Measurements from ENCODE around the gene MAB21L1. TPM values are rescaled to one million over a fixed set of nuclear protein-coding genes. Genes with fewer than 3 reads are reported as not detected.

Gene MAB21L1
- polyA plus RNA-seq, 1 experiment = 65.6 TPM

GRCh38 chr13:35489050-35489449, 12.6 kb upstream of the MAB21L1 start:
- Histone ChIP-seq H3K27me3 (ENCODE audit: control insufficient read depth, insufficient read depth, low read length) (no peaks in the 10 kb centered on the region), H3K4me3 (ENCODE audit: low read depth, low read length) (no peak overlapping the region), H3K36me3 (ENCODE audit: control insufficient read depth, insufficient read depth, low read length) (no peaks in the 10 kb centered on the region)
- TF ChIP-seq, protein P1, sequence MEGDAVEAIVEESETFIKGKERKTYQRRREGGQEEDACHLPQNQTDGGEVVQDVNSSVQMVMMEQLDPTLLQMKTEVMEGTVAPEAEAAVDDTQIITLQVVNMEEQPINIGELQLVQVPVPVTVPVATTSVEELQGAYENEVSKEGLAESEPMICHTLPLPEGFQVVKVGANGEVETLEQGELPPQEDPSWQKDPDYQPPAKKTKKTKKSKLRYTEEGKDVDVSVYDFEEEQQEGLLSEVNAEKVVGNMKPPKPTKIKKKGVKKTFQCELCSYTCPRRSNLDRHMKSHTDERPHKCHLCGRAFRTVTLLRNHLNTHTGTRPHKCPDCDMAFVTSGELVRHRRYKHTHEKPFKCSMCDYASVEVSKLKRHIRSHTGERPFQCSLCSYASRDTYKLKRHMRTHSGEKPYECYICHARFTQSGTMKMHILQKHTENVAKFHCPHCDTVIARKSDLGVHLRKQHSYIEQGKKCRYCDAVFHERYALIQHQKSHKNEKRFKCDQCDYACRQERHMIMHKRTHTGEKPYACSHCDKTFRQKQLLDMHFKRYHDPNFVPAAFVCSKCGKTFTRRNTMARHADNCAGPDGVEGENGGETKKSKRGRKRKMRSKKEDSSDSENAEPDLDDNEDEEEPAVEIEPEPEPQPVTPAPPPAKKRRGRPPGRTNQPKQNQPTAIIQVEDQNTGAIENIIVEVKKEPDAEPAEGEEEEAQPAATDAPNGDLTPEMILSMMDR (IDR thresholded peaks at IDR 0.05; ENCODE audit: insufficient read depth, low read depth, low read length) = no peak
- DNase-seq (ENCODE audit: low read depth) = peak; percentile 69
- POLR2A ChIA-PET = interaction anchor here (0.7 kb wide), 1 partner anchor 60 kb away, joined by 4 read pairs; no protein-coding TSS in a partner anchor
- CTCF ChIA-PET = no interaction called here

- POLR2A ChIA-PET = no interaction called here
- TF ChIP-seq, protein P1 (IDR thresholded peaks at IDR 0.05; ENCODE audit: insufficient read depth, low read depth, low read length) = no peak
- CTCF ChIA-PET = interaction anchor here (0.9 kb wide), 1 partner anchor 303 kb away, joined by 3 read pairs; no protein-coding TSS in a partner anchor
- H3K36me3 ChIP-seq (ENCODE audit: control insufficient read depth, insufficient read depth, low read length) = no peaks in the 10 kb centered on the region
- H3K27me3 ChIP-seq (ENCODE audit: control insufficient read depth, insufficient read depth, low read length) = no peaks in the 10 kb centered on the region
- no peak overlapping the region for H3K4me3 ChIP-seq (ENCODE audit: low read depth, low read length)
- no peak for DNase-seq (ENCODE audit: low read depth)
Observed at GRCh38 chr13:35485424-35485823, 8.9 kb upstream of the MAB21L1 start.

DNA sequence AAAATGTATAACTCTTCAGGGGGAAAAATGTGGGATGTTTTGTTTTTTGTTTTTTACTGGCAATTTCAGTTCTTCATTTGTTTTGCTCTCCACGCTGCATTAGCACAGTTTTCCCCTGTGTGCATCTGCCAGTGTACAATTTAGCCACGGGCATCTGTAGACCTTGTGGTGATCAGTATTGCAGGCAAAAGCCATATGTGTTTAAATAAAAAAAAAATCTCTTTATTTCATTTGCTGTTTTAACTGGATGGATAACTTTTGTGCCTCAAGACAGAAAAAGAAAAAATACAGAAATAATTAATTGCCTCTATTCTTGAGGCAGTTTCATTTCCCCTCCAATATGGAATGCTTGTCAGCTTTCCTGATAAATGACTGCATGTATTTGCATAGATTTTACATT, 7.9 kb upstream of the MAB21L1 start:
- no peaks in the 10 kb centered on the region for H3K27me3 ChIP-seq (ENCODE audit: control insufficient read depth, insufficient read depth, low read length)
- ChIA-PET CTCF (no interaction called here), POLR2A (interaction anchor here (0.6 kb wide), 1 partner anchor 8 kb away, joined by 3 read pairs; the partner anchor contains the start of gene MAB21L1)
- DNase-seq (ENCODE audit: low read depth) = no peak
- TF ChIP-seq, protein P1 (IDR thresholded peaks at IDR 0.05; ENCODE audit: insufficient read depth, low read depth, low read length) = no peak
- H3K36me3 ChIP-seq (ENCODE audit: control insufficient read depth, insufficient read depth, low read length) = no peaks in the 10 kb centered on the region
- 0 out of 2 replicates have a peak overlapping the region, but pooled peaks have one; percentile 1 for H3K4me3 ChIP-seq (ENCODE audit: low read depth, low read length)

- TF ChIP-seq, protein P1 (IDR thresholded peaks at IDR 0.05; ENCODE audit: insufficient read depth, low read depth, low read length) = no peak
Observed at GRCh38 chr13:35483761-35484160, 7.3 kb upstream of the MAB21L1 start.

GRCh38 chr13:35482527-35482926, 6.0 kb upstream of the MAB21L1 start:
- Histone ChIP-seq H3K4me3 (ENCODE audit: low read depth, low read length) (no peak overlapping the region), H3K36me3 (ENCODE audit: control insufficient read depth, insufficient read depth, low read length) (no peaks in the 10 kb centered on the region), H3K27me3 (ENCODE audit: control insufficient read depth, insufficient read depth, low read length) (no peaks in the 10 kb centered on the region)
- no peak for DNase-seq (ENCODE audit: low read depth)
- TF ChIP-seq, protein P1 (IDR thresholded peaks at IDR 0.05; ENCODE audit: insufficient read depth, low read depth, low read length) = no peak
- ChIA-PET POLR2A (interaction anchor here (0.6 to 0.7 kb wide), 2 partner anchors 193 to 1222 kb away, joined by 3 to 4 read pairs; no protein-coding TSS in a partner anchor), CTCF (interaction anchor here (1.4 kb wide), 1 partner anchor 238 kb away, joined by 3 read pairs; no protein-coding TSS in a partner anchor)

More at GRCh38 chr13:35483761-35484160, 7.3 kb upstream of the MAB21L1 start:
- H3K4me3 ChIP-seq (ENCODE audit: low read depth, low read length) = no peak overlapping the region
- no peaks in the 10 kb centered on the region for H3K36me3 ChIP-seq (ENCODE audit: control insufficient read depth, insufficient read depth, low read length)
- POLR2A ChIA-PET = no interaction called here
- no peak for DNase-seq (ENCODE audit: low read depth)
- CTCF ChIA-PET = no interaction called here
- H3K27me3 ChIP-seq (ENCODE audit: control insufficient read depth, insufficient read depth, low read length) = no peaks in the 10 kb centered on the region

Measured in BJ (cell line).